ENCODE measurements around the gene AIRE.
"Not testable (repeated sequence)": the region's sequence is repeated elsewhere in the genome, so short reads cannot be mapped to it uniquely, and the experiment has no call there.

The AIRE gene

GRCh38 chr21:44285138-44285992 is at the start of gene AIRE:
Gene AIRE, plus strand, starts transcription at chr21:44285876. Its CDS starts 131 bp downstream, at chr21:44286007.
- Histone ChIP-seq H3K4me1 (ENCODE audit: control insufficient read depth in 1 of 2, insufficient read depth in 1 of 2, low read depth in 1 of 2, low read length in 1 of 2) (no peaks in the 10 kb centered on the region), H3K9me3 (no peaks in the 10 kb centered on the region), H3K4me3 (ENCODE audit: low read depth in 1 of 2, low read length in 1 of 2) (no peak within 1 kb of the TSS), H3K27ac (no peak within 1 kb of the TSS), H3K27me3 (peaks cover 43% of the 10 kb centered on the region), H3K36me3 (no peaks in the 10 kb centered on the region)
- TF ChIP-seq CTCF (IDR thresholded peaks at IDR 0.05), result no peak

GRCh38 chr21:44240353-44240752 is 45.3 kb upstream of the AIRE start:
- H3K9me3 ChIP-seq; H3K36me3 ChIP-seq; H3K4me1 ChIP-seq (ENCODE audit: control insufficient read depth in 1 of 2, insufficient read depth in 1 of 2, low read depth in 1 of 2, low read length in 1 of 2); H3K27ac ChIP-seq; H3K4me3 ChIP-seq (ENCODE audit: low read depth in 1 of 2, low read length in 1 of 2); H3K27me3 ChIP-seq: not testable (repeated sequence)

- not testable (repeated sequence) for H3K27ac ChIP-seq; H3K9me3 ChIP-seq; H3K36me3 ChIP-seq; H3K27me3 ChIP-seq; H3K4me1 ChIP-seq (ENCODE audit: control insufficient read depth in 1 of 2, insufficient read depth in 1 of 2, low read depth in 1 of 2, low read length in 1 of 2); H3K4me3 ChIP-seq (ENCODE audit: low read depth in 1 of 2, low read length in 1 of 2)
Measured at GRCh38 chr21:44240842-44241241, 44.8 kb upstream of the AIRE start, which contains the start of gene ICOSLG. Gene ICOSLG, minus strand, starts transcription at chr21:44240943. Its CDS starts 126 bp downstream, at chr21:44240817.

GRCh38 chr21:44241281-44241680 is 44.4 kb upstream of the AIRE start:
- H3K27me3 ChIP-seq; H3K36me3 ChIP-seq; H3K27ac ChIP-seq; H3K9me3 ChIP-seq; H3K4me1 ChIP-seq (ENCODE audit: control insufficient read depth in 1 of 2, insufficient read depth in 1 of 2, low read depth in 1 of 2, low read length in 1 of 2); H3K4me3 ChIP-seq (ENCODE audit: low read depth in 1 of 2, low read length in 1 of 2): not testable (repeated sequence)

GRCh38 chr21:44243980-44244379 is 41.7 kb upstream of the AIRE start:
- H3K27ac ChIP-seq; H3K9me3 ChIP-seq; H3K4me1 ChIP-seq (ENCODE audit: control insufficient read depth in 1 of 2, insufficient read depth in 1 of 2, low read depth in 1 of 2, low read length in 1 of 2); H3K27me3 ChIP-seq; H3K36me3 ChIP-seq; H3K4me3 ChIP-seq (ENCODE audit: low read depth in 1 of 2, low read length in 1 of 2): not testable (repeated sequence)

- not testable (repeated sequence) for H3K9me3 ChIP-seq; H3K36me3 ChIP-seq; H3K4me1 ChIP-seq (ENCODE audit: control insufficient read depth in 1 of 2, insufficient read depth in 1 of 2, low read depth in 1 of 2, low read length in 1 of 2); H3K27me3 ChIP-seq; H3K4me3 ChIP-seq (ENCODE audit: low read depth in 1 of 2, low read length in 1 of 2); H3K27ac ChIP-seq
Measured at GRCh38 chr21:44247904-44248303, 37.8 kb upstream of the AIRE start.

- not testable (repeated sequence) for H3K36me3 ChIP-seq; H3K4me3 ChIP-seq (ENCODE audit: low read depth in 1 of 2, low read length in 1 of 2); H3K4me1 ChIP-seq (ENCODE audit: control insufficient read depth in 1 of 2, insufficient read depth in 1 of 2, low read depth in 1 of 2, low read length in 1 of 2); H3K27ac ChIP-seq; H3K27me3 ChIP-seq; H3K9me3 ChIP-seq
Measured at GRCh38 chr21:44249204-44250037, 36.3 kb upstream of the AIRE start.

GRCh38 chr21:44253832-44254710 is 31.6 kb upstream of the AIRE start:
- no peaks in the 10 kb centered on the region for H3K4me1 ChIP-seq (ENCODE audit: control insufficient read depth in 1 of 2, insufficient read depth in 1 of 2, low read depth in 1 of 2, low read length in 1 of 2)

More at GRCh38 chr21:44253832-44254710, 31.6 kb upstream of the AIRE start:
- Histone ChIP-seq H3K36me3 (no peaks in the 10 kb centered on the region), H3K27ac (no peak overlapping the region), H3K27me3 (peaks cover 15% of the 10 kb centered on the region), H3K4me3 (ENCODE audit: low read depth in 1 of 2, low read length in 1 of 2) (no peak overlapping the region), H3K9me3 (no peaks in the 10 kb centered on the region)
- TF ChIP-seq CTCF (IDR thresholded peaks at IDR 0.05), result no peak
